HG03097 (cell line): ENCODE results near the gene VAV2.

Source experiments
- ATAC-seq: cut with Tn5 transposase; IDR thresholded peaks from one replicate; pipeline ENCODE4 v1.9.1; 2021; ENCODE audit not compliant: unreplicated experiment, low FRiP score

The VAV2 gene

GRCh38 chr9:133828338-133828997 is 163.7 kb downstream of the VAV2 start:
- no peak for ATAC-seq

- ATAC-seq, result no peak
These were observed 165.6 kb downstream of the VAV2 start for GRCh38 chr9:133826289-133827085.

DNA sequence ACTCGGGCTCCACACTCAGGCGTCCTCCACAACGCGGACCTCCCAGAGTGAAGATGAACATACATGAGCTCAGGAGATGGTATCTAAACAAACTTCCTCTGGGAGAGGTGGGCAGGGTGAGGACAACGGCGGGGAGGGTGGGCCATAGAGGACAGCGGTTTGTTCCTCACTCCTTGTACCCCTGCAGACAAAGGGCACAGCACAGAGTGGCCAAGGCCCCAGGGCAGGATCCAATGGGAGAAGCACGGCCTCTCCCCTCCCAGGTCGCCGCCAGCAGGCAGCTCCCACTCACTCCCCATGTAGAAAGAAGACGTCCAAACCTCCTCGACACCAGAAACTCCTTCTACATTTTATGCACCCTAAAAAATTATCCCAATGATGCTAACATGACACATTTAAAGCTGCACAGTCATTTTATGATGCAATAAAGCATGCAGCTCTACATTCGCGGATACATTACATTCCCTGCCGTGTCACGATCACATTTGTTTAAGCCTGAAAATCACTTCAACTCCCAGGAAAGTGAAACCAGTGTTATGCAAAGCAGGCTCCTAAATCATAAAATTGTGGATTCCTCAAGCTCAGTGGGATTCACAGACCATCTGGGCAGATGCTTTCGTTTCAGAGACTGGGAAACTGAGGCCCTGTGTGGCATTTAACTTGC is 166.4 kb downstream of the VAV2 start:
- no peak for ATAC-seq

DNA sequence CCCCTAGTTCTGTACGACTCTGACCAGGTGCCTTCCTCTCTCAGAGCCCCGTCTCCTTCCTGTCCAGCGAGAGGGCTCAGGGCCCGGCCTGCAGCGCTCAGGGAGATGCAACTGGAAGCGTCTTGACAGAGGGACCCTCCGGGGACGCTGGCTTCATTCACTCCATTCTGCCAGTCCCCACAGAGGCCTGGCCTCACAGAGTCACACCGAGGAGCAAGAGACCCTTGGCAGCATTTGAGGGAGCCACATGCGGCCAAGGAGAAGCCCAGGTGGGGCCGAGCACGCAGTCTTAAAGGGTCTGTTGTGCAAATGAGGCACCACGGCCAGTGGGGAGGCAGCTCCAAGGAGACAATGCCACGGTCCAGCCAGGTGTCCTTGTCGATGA is 167.3 kb downstream of the VAV2 start:
- no peak for ATAC-seq

- no peak for ATAC-seq
These were observed 167.9 kb downstream of the VAV2 start for GRCh38 chr9:133824106-133824801.

GRCh38 chr9:133823189-133824105 is 168.7 kb downstream of the VAV2 start:
- no peak for ATAC-seq

DNA sequence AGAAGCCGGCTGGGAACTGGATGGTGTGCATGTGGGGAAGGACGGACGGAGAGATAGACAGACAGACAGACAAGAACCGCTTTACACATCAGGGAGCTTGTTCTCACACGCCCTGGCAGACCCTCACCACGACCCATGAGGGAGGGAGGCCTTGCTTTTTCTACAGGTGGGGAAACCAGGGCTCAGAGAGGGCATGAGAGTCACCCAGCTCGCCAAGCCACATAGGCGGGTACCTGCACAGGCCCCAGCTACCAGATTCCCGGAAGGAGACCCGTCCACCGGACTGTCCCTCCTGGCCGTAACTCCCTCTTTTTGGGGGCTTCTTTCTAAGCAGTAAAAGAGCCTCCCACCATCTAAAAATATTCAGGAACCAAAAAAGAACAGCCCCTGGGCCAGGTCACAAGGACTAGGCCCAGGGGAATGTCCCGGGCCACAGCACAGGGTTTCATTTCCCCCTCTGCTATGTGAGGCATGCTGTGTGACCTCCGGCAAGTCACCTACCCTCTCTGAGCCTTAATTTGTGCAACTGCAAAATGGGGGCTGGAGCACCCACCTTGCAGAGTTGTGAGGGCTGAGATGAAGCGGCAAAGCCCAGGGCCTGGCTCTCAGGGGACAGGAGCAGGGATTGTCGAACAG is 169.6 kb downstream of the VAV2 start:
- ATAC-seq, result no peak

GRCh38 chr9:133821601-133822429 is 170.3 kb downstream of the VAV2 start:
- no peak for ATAC-seq

- no peak for ATAC-seq
These were observed 172.2 kb downstream of the VAV2 start for GRCh38 chr9:133819923-133820322.

DNA sequence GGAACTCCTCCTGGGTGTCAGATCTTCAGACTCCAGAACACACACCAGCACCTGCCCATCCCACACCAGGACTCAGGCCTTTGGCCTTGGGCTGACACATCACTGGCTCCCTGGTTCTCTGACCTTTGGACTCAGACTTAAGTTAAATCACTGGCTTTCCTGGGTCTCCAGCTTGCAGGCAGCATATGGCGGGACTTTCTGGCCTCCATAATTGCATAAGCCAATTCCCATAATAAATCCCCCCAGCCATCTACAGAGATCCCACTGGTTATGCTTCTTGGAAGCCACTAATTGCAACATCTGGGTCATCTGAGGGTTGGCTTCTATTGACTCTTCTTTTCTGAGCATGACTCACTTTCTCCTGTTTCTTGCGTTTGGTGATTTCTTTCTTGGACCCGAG is 173.7 kb downstream of the VAV2 start:
- no peak for ATAC-seq

DNA sequence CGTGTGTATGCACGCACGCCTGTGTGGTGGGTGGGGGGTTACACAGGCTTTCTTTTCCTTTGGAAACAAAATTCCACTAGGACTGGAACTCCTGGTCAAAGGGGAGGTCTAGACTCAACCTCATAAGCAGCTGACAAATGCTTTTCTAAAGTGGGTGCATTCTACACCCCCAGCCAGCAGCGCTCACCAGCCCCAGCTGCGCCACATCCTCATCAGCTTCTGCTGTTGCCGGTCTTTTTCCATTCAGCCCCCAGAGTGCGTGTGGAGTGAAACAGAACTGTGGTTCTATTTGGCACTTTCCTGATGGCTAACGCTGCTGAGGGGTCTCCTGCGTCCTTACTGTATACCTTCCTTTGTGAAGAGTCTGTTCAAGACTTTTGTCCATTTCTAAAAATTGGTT is 176.3 kb downstream of the VAV2 start:
- no peak for ATAC-seq

DNA sequence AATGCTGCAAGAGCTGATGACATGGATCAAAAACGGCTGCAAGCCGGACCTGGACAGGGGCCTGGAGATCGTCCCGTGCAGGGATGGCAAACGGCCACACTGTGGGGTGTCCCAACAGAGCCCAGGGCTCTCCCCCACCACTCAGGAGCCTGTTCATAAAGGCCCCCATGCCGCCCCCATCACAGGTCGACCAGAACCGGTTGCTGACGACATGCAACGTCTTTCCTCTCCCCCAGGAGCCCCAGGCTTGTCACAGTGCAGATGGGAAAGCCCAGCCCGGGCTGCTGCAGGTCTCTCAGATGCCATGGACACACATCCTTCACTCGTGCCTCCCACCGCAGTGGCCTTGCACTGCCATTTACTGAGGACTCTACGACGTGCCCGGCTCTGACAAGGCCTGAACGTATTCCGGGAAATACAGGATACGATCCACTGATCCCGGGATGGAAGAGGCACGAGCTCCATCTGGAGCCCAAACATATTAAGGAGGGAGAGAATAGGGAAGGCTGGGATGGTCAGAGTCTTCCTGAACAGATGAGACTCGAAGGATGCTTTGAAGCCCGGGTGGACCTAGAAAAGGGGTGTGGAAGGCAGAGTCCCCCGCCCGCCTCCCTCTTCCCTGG is 177.4 kb downstream of the VAV2 start:
- ATAC-seq, result no peak

DNA sequence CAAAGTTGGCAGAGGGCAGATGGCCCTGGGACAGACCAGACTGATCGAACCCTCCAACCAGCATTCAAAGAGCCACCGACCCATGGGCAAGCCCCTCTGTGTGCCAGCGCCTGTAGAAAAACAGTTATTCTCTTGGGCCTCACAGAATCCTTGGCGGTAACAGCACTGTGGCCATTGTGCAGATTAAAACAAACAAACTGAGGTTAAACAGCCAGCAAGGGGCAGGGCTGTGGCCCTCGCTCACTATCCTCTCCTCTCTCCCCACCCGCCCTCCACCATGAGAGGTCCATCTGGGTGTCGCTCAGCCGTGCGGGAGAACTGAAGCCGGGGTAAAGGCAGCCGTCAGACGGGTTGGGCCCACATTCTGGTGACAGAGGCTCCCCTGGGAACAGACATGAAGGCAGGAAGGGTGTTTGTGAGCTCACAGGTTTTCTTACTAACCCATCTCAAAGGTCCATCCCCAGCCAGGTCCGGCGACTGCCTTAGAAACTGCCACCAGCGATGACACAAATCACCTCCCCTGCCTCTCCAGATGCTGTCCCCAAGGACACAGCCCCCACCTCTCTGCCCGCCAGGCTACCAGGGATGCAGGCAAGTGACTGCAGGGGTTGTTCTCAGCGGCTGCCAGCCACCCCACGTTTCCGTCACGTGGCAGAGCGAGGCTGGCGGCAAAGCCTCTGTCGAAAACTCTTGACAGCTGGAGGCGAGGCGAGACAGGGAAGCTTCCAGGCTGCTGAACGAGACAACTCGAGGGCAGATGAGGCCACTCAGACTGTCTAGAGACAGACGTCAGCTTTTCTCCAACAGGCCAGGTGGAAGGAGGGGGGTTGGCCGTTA is 178.2 kb downstream of the VAV2 start:
- no peak for ATAC-seq

GRCh38 chr9:133812941-133813748 is 179.0 kb downstream of the VAV2 start:
- ATAC-seq, result no peak

GRCh38 chr9:133812077-133812868 is 179.9 kb downstream of the VAV2 start:
- no peak for ATAC-seq

GRCh38 chr9:133811471-133811870 is 180.7 kb downstream of the VAV2 start:
- ATAC-seq, result no peak
